Measurements from ENCODE around the gene HIRA.

HIRA gene, protein sequence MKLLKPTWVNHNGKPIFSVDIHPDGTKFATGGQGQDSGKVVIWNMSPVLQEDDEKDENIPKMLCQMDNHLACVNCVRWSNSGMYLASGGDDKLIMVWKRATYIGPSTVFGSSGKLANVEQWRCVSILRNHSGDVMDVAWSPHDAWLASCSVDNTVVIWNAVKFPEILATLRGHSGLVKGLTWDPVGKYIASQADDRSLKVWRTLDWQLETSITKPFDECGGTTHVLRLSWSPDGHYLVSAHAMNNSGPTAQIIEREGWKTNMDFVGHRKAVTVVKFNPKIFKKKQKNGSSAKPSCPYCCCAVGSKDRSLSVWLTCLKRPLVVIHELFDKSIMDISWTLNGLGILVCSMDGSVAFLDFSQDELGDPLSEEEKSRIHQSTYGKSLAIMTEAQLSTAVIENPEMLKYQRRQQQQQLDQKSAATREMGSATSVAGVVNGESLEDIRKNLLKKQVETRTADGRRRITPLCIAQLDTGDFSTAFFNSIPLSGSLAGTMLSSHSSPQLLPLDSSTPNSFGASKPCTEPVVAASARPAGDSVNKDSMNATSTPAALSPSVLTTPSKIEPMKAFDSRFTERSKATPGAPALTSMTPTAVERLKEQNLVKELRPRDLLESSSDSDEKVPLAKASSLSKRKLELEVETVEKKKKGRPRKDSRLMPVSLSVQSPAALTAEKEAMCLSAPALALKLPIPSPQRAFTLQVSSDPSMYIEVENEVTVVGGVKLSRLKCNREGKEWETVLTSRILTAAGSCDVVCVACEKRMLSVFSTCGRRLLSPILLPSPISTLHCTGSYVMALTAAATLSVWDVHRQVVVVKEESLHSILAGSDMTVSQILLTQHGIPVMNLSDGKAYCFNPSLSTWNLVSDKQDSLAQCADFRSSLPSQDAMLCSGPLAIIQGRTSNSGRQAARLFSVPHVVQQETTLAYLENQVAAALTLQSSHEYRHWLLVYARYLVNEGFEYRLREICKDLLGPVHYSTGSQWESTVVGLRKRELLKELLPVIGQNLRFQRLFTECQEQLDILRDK

DNA sequence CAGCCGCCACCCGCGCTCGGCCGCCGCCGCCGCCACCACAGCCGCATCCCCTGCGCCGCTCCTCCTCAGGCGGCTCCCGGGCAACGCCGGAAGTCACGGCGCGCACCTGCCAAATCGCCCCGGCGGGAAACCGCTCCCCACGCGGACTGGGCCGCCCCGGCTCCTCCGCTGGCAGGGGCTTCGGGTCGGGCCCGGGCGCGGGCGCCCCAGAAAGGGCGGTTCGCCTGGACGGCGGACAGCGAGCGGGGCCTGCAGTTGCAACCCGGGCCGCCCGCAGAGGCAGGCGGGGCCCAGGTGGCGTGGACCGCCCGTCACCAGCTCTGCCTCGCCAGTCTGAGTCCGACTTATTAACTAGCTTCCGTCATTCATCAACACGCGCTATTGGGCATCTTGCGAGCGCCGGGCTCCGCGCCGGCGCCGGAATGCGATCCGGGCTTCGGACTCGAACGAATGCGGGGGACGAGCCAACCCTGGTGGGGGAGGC lies at the start of gene HIRA:
TSS of gene HIRA (minus strand) at position 85 of the 484 bp plus-strand sequence. CDS start 257 bp downstream, outside the sequence.
- DNase-seq: peak; percentile 73

DNA sequence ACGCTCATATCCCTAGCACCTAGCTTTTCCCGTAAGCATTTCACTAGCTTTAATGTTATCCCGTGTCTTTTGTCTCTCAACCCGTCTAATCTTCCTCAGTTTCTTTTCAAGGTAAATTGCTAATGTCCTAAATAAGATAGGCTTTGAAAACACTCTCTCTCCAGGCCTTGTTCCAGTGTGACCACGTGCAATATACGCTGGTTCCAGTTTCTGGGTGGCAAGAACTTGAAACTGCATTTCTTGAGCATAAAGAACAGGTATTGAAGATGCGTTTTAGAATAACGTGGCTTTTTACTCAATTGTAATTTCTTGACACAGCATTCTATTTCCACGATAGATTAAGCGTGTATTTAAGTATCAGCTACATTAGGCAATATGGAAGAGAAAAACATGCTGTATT lies 49.3 kb upstream of the HIRA start:
- no peak for DNase-seq

DNA sequence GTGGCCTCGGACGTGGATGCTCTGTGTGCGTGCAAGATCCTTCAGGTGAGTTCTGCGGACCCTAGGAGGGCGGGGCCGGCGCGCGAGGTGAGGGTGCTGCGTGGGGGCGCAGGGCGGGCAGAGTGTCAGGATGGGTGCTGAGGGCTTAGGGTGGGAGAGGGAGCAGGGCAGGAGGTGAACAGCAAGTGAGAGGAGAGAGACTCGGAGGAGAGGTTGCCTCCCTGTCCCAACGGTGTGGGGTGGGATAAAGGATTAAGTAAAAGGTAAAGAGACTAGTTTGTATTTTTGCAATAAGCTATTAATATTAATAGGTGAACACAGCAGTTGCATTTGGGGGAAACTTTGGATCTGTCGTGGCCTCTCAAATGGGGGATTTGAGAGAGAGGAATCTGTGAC lies 48.6 kb upstream of the HIRA start:
- no peak for DNase-seq

DNA sequence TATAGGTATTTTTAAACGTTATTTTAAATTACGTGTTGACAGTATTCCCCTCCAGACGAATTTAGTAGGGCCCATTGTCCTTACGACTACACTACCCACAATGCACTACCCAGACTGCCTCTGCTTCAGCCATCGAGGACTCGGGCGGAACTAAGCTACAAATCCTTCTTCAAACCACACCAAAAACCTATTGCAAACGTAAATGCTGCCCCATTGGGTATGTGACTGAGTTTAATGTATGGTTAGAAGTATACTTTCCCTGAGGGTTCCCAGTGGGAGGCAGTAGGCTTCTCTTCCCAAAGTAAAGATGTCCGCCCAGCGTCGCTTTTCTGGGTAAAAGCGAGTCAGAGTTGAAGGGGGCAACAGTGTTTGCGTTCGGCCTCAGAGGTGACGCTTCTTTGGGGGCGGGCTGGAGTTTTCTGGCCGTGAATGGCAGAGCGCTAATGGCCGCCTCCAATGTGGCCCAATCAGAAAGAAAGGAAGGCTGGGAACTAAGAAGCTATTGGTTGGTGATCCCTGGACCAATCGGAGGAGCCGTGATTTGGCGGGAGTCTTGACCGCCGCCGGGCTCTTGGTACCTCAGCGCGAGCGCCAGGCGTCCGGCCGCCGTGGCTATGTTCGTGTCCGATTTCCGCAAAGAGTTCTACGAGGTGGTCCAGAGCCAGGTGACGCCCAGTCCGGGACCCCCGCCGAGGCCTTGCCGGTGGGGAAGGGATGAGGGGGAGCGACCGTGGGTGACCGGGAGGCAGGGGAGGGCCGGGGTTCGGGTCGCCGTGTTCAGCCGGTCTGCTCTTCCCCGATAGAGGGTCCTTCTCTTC lies 48.0 kb upstream of the HIRA start, which contains the start of gene CDC45:
TSS of gene CDC45 (plus strand) at position 566 of the 818 bp plus-strand sequence. CDS start at position 615, 49 bp downstream.
- DNase-seq: peak; percentile 97

DNA sequence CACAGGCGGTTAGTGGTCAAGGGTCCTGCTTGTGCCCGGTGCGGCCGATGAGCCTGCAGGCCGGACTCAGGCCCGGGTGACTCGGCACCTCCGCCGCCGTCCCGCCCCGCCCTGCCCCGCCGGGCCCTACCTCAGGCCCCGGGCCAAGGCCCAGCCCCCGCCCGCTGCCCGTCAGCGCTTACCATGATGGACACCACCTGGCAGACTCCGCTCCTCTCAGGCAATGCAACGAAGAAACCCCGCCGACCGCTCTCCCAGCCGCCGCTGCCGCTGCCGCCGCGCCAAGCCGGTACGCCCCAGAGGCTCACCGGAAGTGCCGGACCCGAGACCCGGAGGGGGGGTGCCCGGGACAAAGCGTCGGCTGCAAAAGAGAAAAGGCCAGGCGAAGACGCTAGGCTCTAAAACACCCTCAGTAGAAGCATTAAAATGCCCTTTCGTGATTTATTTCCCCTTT lies 47.4 kb upstream of the HIRA start, which contains the start of gene UFD1:
TSS of gene UFD1 (minus strand) at position 293 of the 454 bp plus-strand sequence. CDS start at position 185, 108 bp downstream.
- peak; percentile 61 for DNase-seq

DNA sequence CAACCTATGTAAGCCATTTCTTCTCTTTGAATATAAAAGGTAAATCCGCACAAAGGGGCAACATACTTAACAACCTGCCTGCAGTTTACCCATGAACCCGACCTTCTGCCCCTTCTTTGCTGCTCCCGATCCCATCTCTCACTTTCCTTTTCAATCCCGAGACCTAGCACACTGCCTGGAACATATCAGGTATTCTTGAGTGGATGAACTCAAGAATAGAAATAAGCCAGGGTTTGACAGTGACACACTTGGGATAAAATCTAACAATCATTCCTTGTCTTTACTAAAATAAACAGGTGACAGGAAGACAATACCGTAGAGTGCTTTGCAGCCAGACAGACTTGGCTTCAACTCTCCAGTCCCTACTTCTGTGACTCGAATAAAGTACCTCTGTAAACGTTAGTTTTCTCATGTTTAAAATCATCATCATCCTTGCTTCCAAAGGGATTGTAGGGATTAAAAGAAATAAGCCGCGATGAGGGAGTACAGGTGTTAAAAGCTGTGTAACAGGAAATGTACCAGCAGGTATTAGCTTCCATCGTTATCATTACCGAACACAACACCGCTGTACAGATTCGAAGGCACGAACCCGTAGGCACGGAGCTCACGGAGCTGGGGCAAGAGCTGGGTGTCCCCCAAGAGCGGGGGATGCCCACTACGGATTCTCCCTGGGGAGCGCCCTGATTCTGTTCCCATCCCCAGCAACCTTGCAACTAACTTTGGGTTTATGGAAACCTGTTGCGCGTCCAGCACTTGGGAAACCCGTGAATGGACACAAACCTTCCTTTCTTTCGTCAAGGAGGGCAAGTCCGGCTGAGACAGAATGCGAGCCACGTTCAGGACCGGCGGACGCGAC lies 46.7 kb upstream of the HIRA start:
- DNase-seq: no peak

DNA sequence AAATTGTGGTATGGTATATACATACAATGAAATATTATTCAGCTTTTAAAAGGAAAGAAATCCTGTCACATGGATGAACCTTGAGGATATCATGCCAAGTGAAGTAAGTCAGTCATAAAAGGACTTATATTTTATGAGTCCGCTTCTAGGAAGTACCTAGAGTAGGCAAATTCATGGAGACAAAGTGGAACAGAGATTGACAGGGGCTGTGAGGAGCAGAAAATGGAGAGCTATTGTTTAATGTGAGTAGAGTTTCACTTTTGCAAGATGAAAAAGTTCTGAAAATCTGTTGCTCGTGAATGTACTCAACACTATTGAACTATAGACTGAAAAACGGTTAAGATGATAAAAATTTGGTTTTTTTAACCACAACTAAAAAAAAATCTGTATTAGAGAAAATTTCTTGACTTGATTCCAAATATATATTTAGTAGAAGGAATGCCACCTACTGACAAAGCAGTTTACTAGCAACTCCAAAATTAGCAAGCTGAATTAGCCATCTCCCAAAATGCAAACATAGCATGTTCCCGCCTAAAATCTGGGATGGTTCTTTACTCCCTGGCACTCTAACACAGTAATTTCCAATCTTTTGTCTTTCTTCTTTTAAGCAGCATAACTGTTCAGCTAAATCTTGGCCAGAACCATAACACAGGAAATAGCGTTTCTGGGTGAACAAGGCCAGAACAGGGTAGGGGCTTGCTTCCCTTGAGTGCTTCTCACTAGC lies 46.0 kb upstream of the HIRA start:
- no peak for DNase-seq

DNA sequence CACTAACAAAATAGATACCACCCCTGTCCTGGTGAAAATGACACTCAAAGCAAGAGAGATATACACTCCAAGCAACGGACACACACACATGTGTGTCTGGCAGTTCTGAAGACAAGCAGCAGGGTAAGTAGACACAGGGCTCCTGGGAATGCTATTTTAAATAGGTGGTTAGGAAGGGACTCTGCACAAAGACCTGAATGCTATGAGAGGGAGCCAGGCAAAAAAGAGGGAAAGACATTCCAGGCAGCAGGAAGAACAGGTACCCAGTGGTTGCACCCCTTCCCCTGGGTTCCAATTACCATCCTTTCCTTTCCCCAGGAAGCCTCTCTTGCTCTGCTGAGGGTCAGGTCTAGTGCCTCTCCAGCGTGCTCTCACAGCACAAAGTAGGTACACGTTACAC lies 44.5 kb upstream of the HIRA start:
- no peak for DNase-seq

DNA sequence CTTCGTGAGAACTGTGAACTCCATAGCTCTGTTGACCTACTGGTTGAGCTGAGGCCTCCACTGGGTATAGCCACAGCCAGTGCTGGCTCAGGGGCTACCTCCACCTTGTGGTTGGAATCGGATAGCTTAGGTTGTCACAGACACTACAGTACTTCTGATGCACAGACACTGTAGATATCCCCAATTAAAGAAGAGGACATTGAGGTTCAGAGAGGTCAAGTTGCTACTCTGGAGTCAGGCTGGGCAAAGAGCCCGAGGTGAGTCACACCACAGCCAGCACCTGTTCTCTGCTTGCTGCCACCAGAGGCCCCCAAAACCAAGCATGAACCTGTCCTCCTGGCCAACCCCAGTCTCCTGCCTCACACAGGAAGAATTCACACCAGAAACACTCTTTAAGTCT lies 42.0 kb upstream of the HIRA start:
- DNase-seq: no peak

DNA sequence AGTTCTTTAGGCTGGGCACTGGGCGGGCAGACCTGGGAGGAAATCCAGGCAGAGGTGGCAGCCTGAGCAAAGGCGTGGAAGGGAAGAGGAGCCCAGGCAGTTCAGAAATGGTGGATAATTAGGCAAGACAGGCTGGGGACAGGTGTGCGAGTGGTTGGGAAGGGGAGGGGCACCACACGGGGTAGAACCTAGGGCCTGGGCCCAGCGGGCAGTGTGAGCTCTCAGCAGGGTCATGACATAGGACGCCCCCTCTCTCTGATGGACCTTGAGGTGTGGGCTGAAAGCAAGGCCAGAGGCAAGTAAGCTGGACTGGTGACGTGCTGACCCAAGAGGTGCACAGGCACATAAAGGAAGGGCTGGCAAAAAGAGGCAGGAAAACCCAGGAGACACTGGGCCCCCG lies 40.7 kb upstream of the HIRA start:
- no peak for DNase-seq

DNA sequence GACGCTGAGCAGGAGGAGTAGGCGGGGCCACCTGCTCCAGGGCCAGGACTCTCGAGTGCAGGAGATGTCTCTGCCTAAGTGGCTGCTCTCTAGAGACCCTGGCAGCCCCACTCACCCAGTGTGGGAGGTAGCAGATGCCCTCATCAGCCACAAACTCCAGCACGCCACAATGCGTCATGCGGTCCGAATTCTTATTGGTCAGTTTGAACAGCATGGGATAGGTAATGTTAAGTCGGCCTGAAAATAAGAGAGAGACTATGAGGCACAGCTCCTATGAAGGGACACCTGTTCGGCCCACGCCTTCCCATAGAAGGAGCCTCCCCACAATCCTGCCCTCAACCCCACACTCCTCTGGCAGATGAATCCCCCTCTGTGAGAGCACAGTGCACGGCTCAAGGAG lies 40.0 kb upstream of the HIRA start:
- no peak for DNase-seq

DNA sequence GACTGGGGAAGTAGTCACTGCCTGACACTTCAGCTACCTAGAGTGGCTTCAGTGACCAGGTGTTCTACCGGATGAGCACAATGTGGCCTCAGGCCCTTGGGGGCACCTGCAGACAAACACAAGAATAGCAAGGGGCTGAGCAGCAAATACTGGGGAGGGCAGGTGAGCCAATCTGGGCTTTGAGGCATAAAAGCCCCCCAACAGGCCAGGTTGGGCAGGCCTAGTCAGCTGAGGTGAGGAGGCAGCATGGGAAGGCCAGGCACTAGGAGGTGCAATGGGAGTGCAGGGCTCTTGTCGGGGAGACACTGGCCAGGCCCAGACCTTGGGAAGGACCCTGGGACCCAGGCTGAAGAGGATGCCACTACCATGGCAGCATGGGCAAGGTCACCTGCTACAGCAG lies 38.5 kb upstream of the HIRA start:
- no peak for DNase-seq

DNA sequence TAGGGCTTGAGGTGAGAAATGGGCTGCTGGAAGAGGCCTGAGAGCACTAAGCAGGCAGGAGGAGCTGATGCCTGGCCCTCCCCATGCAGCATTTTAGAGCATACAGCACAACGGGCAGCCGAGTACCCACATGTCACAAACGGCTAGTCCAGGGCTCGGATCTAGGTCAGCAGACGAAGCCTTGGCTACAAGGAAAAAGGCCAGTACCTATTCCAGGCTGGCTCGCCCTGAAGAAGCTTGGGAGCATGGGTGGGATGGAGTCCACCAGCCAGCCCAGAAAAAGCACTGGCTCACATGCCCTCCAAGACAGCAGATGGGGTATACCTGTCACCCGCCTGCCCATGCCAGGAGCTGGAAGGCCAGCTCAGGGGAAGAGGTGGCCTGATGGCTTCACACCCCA lies 37.9 kb upstream of the HIRA start:
- DNase-seq: no peak

DNA sequence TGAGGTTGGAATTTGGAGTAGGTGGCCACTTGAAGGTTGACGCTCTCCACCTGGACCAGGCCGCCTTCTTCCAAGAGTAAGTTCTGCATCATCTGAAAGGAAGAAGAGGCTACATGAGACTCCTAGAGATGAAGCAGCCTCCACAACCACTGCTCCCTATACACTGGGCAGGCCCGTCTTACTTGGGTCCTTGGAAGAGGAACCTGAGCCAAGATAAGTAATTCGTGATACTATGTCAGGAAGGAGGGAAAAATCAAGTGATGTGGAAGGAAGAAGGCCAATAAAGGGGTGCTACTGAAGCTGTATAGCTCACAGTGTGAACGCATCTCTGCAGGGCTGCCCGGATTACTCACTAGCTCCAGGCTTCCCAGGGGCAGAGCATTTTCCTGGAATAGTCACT lies 36.4 kb upstream of the HIRA start:
- no peak for DNase-seq

DNA sequence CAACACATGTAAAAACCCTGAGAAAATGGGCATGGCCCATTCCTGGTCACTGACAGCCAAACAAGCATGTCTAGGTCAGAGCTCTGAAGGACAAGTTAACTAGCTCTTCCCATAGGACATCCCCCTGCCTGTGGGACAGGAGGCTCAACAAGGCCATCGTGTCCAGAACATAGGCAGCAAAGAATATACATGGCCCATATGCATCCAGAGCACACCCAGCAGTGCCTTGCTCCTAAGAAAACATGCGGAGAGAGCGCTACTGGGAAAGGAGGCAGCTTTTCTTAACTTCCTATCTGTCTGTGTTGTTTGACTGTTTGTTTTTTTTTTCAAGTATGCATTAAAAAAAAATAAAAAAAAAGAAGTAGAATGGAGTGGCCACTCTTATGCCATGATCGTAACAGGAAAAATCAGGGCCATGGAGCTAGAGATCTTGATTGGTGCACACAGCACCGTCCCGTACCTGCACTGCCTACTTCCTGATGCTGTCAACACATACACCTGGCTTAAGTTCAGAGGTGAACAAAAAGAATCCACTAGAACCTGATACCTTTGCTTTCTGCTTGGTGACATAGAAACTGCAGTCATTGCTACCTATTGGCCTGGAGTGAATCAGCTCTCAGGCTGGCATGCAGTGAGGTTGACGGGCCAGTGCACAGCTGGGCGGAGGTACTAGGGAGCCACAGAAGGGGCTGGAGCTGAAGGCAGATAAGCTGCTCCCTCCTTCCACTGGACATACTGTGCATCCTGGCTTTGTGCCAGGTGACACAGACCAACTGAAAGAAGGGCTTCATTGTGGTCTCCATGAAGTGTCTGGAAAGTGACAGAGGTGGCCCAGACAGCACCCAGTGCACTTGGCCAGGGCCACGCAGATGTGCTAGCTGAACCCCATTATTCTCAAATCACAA lies 35.6 kb upstream of the HIRA start:
- no peak for DNase-seq

DNA sequence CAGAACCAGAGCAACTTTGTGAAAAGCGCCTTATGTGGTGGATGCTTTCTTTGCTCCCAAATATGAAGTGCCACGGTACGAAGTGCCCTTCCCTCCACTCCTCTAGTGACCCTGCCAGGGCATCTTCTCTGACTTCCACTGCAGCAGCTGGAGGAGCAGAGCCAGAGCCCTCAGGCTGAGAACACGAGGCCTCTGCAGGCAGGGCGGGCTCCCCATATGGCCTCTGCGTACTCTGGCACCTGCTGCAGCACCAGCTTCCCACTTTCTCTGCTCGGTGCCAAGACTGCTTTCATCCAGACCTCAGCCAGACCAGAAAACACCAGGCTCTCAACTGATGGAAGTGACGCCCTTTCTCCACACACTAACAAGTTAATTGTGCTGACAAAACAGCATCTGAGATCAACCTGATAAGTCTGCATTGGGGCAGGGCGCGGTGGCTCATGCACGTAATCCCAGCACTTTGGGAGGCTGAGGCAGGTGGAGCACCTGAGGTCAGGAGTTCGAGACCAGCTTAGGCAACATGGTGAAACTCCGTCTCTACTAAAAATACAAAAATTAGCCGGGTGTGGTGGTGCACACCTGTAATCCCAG lies 34.7 kb upstream of the HIRA start:
- no peak for DNase-seq

DNA sequence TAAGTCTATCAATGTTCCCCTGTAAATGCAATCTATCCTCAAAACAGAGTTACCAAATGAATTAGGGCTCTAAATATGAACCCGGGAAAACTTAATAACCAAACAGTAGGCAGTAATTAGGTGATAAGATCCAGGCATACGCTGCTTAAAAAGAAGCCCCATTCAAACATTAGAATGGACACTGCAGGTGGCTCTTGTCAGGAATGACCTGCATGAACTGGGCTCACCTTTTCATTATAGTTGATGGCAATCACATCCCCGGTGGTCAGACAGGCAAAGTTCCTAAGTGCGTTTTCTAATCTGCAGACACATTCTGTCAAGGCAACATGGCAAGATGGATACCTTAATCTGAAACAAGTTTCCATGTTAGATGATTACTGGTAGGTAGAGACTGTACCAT lies 33.4 kb upstream of the HIRA start:
- DNase-seq: no peak

DNA sequence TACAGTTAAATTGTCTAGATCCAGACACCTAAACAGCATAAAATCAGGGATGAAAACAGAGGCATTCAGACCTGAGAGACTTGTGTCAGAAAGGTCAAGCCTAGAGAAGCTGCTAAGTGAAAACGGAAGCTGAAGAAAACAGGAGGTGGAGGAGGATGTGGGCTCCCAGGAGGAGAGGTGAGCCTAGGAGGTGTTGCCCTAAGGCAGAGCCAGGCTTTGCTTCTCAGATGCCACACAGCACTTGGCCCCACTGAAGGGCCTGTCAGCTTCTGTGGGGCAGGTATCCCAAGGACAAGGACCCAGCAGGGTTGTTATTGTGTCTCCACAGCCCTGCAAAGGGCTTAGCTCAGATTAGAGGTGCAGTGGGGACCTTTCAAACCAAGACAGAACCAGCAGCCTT lies 33.0 kb upstream of the HIRA start:
- no peak for DNase-seq

Data from NCI-H1092 (cell line).